GM12878 (cell line): ENCODE data around the gene PIM2. TPM values are rescaled to one million over a fixed set of nuclear protein-coding genes. Genes with fewer than 3 reads are reported as not detected.
A peak's percentile ranks its signal among the peaks of the same experiment; 100 is the strongest.

Experiments
- CBX3 ChIP-seq: fragments of 200-600 bp; sonication (generic); IDR thresholded peaks from 2 replicates; pipeline ENCODE4 v1.6.1; 2016; ENCODE audit warnings: low read depth, borderline replicate concordance
- CHD2 ChIP-seq: IDR thresholded peaks from 2 replicates; pipeline ENCODE4 v1.6.1; 2011; ENCODE audit warnings: low read depth, low read length, improper control_type of control experiment, borderline replicate concordance
- ESRRA ChIP-seq: IDR thresholded peaks from 2 replicates; pipeline ENCODE4 v1.6.1; 2012; ENCODE audit warnings: mild to moderate bottlenecking, low read length, improper control_type of control experiment
- ETV6 ChIP-seq, 2 experiments: fragments of 450-650 bp in 1 of 2; IDR thresholded peaks in 1 of 2; conservative IDR thresholded peaks in 1 of 2; 2 replicates each; pipeline ENCODE4 v1.6.1; 2014; ENCODE audit warnings: antibody characterized with exemption in 1 of 2, borderline replicate concordance in 1 of 2, low read depth in 1 of 2, mild to moderate bottlenecking in 1 of 2, moderate library complexity in 1 of 2
- EZH2 ChIP-seq: IDR thresholded peaks from 2 replicates; pipeline ENCODE4 v1.6.1; 2012; ENCODE audit warnings: low read depth, mild to moderate bottlenecking, control low read depth, inconsistent platforms, low read length, borderline replicate concordance; ENCODE audit not compliant: control insufficient read depth
- MEF2B ChIP-seq: fragments of 450-650 bp; IDR thresholded peaks from 2 replicates; pipeline ENCODE4 v1.6.1; 2018; ENCODE audit warnings: mild to moderate bottlenecking, moderate library complexity; ENCODE audit not compliant: partially characterized antibody, poor library complexity, severe bottlenecking
- NFYA ChIP-seq: IDR thresholded peaks from 2 replicates; pipeline ENCODE4 v1.6.1; 2011; ENCODE audit warnings: low read depth, mild to moderate bottlenecking, low read length, improper control_type of control experiment, borderline replicate concordance
- NR2C1 ChIP-seq: fragments of 450-650 bp; IDR thresholded peaks from 2 replicates; pipeline ENCODE4 v1.6.1; 2017; ENCODE audit warnings: antibody characterized with exemption, mild to moderate bottlenecking, moderate library complexity
- NR2C2 ChIP-seq: IDR thresholded peaks from 2 replicates; pipeline ENCODE4 v1.6.1; 2011; ENCODE audit warnings: borderline replicate concordance, low read depth; ENCODE audit not compliant: control insufficient read depth, insufficient read length
- NRF1 ChIP-seq: conservative IDR thresholded peaks from 2 replicates; pipeline ENCODE4 v1.6.1; 2011; ENCODE audit warnings: mild to moderate bottlenecking, low read depth, low read length, improper control_type of control experiment
- SIX5 ChIP-seq: IDR thresholded peaks from 2 replicates; pipeline ENCODE4 v1.6.1; 2011; ENCODE audit warnings: mild to moderate bottlenecking, low read depth, low read length, moderate library complexity; ENCODE audit not compliant: severe bottlenecking
- SREBF1 ChIP-seq: IDR thresholded peaks from 2 replicates; pipeline ENCODE4 v1.6.1; 2012; ENCODE audit warnings: mild to moderate bottlenecking, low read length
- STAT3 ChIP-seq: IDR thresholded peaks from 2 replicates; pipeline ENCODE4 v1.6.1; 2011; ENCODE audit warnings: low read depth, low read length, improper control_type of control experiment
- SUPT20H ChIP-seq: IDR thresholded peaks from 2 replicates; pipeline ENCODE4 v1.6.1; 2011; ENCODE audit warnings: low read depth, mild to moderate bottlenecking, low read length, moderate library complexity, borderline replicate concordance; ENCODE audit not compliant: control insufficient read depth
- ZBTB40 ChIP-seq: fragments of 450-650 bp; IDR thresholded peaks from 2 replicates; pipeline ENCODE4 v1.6.1; 2016; ENCODE audit warnings: mild to moderate bottlenecking, moderate library complexity, borderline replicate concordance
- ZNF217 ChIP-seq: fragments of 450-650 bp; IDR thresholded peaks from 2 replicates; pipeline ENCODE4 v1.6.1; 2017; ENCODE audit warnings: antibody characterized with exemption, mild to moderate bottlenecking
- polyA plus RNA-seq, 11 experiments: library from polyadenylated mRNA; depleted of rRNA in 4 of 11; unstranded in 6 of 11; stranded (reverse) in 5 of 11; fragments of >200 nt; fragmentation: Nextera tagmentation in 4 of 11; fragmentation: Illumina TruSeq in 1 of 11; extraction: Ambion mirVana in 4 of 11; extraction: Trizol in 1 of 11; gene quantifications; 1 replicate in 1 of 11; 2 replicates in 10 of 11; pipeline versions ENCODE4 v1.2.1 to v1.2.3, GENCODE V29; 2011 to 2016; ENCODE audit warnings: inconsistent platforms in 2 of 11, missing spikeins in 2 of 11, low read depth in 1 of 11
- total RNA-seq, 4 experiments: library from RNA; depleted of rRNA in 3 of 4; stranded (reverse); fragments of >200 nt in 3 of 4; fragmentation: Illumina TruSeq in 1 of 4; extraction: Trizol in 1 of 4; gene quantifications; 2 replicates each; pipeline versions ENCODE4 v1.2.1 to v1.2.3, GENCODE V29; 2013 to 2021
- TF ChIP-seq, protein P1 (sequence below): fragments of 450-650 bp; IDR thresholded peaks from 2 replicates; pipeline ENCODE4 v1.6.1; 2018; ENCODE audit warnings: borderline replicate concordance, mild to moderate bottlenecking; ENCODE audit not compliant: partially characterized antibody
- TF ChIP-seq, protein P2 (sequence below): fragments of 450-650 bp; IDR thresholded peaks from 2 replicates; pipeline ENCODE4 v1.6.1; 2017; ENCODE audit warnings: mild to moderate bottlenecking, low read depth, inconsistent platforms; ENCODE audit not compliant: poor library complexity, severe bottlenecking

PIM2 gene
- total and polyA plus RNA-seq, 10 of the 15 experiments (the other 5 are each of a cell fraction or from before 2014, with no cell fraction given): 19.2 to 96.8 (median 32.3) TPM

DNA sequence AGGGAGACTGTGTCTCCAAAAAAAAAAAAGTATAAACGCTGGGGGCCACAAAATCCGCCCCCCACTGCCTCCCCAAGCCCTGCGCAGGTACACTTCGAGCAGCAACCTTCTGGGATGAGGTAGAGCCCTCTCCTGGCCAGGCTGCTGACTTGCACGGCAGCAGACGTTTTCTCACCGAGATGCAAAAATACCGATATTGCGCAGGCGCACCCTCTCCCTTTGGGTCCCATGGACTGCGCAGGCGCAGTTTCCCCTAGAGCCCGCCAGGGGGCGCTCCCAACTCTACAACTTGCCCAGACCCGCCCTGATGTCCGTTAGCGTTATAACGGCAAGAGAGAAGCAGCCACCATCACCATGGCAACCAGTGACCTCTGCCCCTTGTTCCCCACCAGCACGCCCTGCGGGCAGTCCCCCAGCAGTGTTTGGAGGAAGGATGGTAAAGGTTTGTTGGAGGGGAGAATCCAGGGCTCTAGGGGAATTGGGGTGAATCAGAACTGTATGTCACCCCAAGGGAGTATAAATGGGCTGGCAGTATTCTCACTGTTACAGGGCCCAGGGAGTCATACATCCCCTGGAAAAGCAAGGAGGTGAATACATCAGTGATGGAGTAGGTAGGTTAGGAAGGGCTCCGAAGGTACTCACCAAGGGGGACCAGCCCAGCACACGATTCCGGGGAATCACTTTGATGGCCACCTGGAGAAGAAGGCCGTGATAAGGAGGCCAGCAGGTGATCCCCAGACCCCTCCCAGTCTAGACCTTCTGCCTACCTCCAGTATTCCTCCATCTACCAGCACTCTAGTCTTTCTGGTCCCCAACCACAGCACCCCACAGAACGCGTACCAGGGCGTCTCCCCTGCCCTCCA, 1.5 kb downstream of the PIM2 start (continued):
- TF ChIP-seq, protein P1, sequence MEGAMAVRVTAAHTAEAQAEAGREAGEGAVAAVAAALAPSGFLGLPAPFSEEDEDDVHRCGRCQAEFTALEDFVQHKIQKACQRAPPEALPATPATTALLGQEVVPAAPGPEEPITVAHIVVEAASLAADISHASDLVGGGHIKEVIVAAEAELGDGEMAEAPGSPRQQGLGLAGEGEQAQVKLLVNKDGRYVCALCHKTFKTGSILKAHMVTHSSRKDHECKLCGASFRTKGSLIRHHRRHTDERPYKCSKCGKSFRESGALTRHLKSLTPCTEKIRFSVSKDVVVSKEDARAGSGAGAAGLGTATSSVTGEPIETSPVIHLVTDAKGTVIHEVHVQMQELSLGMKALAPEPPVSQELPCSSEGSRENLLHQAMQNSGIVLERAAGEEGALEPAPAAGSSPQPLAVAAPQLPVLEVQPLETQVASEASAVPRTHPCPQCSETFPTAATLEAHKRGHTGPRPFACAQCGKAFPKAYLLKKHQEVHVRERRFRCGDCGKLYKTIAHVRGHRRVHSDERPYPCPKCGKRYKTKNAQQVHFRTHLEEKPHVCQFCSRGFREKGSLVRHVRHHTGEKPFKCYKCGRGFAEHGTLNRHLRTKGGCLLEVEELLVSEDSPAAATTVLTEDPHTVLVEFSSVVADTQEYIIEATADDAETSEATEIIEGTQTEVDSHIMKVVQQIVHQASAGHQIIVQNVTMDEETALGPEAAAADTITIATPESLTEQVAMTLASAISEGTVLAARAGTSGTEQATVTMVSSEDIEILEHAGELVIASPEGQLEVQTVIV: no peak
- TF ChIP-seq NR2C2 (no peak), MEF2B (peak; percentile 73), NR2C1 (peak; percentile 92), ESRRA (no peak), NFYA (no peak), STAT3 (no peak), SIX5 (no peak), ZBTB40 (no peak), EZH2 (no peak), CBX3 (no peak), SREBF1 (no peak), ZNF217 (no peak), SUPT20H (no peak), NRF1 (peak; percentile 57), ETV6 (conservative IDR thresholded peaks at IDR 0.05 in 1 of 2, IDR thresholded peaks at IDR 0.05 in 1 of 2; ENCODE audit: borderline replicate concordance in 1 of 2, low read depth in 1 of 2) (no peak), CHD2 (peak; percentile 65)
- TF ChIP-seq, protein P2, sequence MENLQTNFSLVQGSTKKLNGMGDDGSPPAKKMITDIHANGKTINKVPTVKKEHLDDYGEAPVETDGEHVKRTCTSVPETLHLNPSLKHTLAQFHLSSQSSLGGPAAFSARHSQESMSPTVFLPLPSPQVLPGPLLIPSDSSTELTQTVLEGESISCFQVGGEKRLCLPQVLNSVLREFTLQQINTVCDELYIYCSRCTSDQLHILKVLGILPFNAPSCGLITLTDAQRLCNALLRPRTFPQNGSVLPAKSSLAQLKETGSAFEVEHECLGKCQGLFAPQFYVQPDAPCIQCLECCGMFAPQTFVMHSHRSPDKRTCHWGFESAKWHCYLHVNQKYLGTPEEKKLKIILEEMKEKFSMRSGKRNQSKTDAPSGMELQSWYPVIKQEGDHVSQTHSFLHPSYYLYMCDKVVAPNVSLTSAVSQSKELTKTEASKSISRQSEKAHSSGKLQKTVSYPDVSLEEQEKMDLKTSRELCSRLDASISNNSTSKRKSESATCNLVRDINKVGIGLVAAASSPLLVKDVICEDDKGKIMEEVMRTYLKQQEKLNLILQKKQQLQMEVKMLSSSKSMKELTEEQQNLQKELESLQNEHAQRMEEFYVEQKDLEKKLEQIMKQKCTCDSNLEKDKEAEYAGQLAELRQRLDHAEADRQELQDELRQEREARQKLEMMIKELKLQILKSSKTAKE: peak; percentile 21
